ENCODE data around the gene G6PC2. TPM values are rescaled to one million over a fixed set of nuclear protein-coding genes. Genes with fewer than 3 reads are reported as not detected.

G6PC2 gene
- total RNA-seq, 6 experiments from 2014 or later = not detected

GRCh38 chr2:168935810-168936581 is 34.9 kb downstream of the G6PC2 start:
- no peaks in the 10 kb centered on the region for H3K4me1 ChIP-seq
- 68% methylated on average over 9 of the region's 14 CpGs for WGBS (ENCODE audit: insufficient coverage, low coverage, low lambda C conversion rate, missing lambda C conversion rate)
- no peaks in the 10 kb centered on the region for H3K9me3 ChIP-seq
- TF ChIP-seq CTCF (IDR thresholded peaks at IDR 0.05) = no peak
- no peak for TF ChIP-seq POLR2A (IDR thresholded peaks at IDR 0.05)
- ATAC-seq = no peak
- DNase-seq = no peak
- H3K4me3 ChIP-seq = no peak overlapping the region
- H3K27me3 ChIP-seq = no peaks in the 10 kb centered on the region
- H3K27ac ChIP-seq = no peak overlapping the region
- peaks cover 0 to 60% (median 29%) of the 10 kb centered on the region in 4 donors for H3K36me3 ChIP-seq
- intact Hi-C loops (cut with DNase I) = no loop called here

GRCh38 chr2:168939061-168939460 is 38.0 kb downstream of the G6PC2 start:
- Histone ChIP-seq H3K36me3 (peaks cover 0 to 60% (median 20%) of the 10 kb centered on the region in 4 donors), H3K4me1 (no peaks in the 10 kb centered on the region), H3K27ac (no peak overlapping the region), H3K27me3 (no peaks in the 10 kb centered on the region), H3K4me3 (no peak overlapping the region), H3K9me3 (no peaks in the 10 kb centered on the region)
- intact Hi-C loops (cut with DNase I) = no loop called here
- 100% methylated on average over 1 of the region's 1 CpG for WGBS (ENCODE audit: insufficient coverage, low coverage, low lambda C conversion rate, missing lambda C conversion rate)
- ATAC-seq (no peak), DNase-seq (no peak)
- TF ChIP-seq POLR2A (IDR thresholded peaks at IDR 0.05) = no peak
- TF ChIP-seq CTCF (IDR thresholded peaks at IDR 0.05) = no peak

GRCh38 chr2:168939918-168940317 is 38.8 kb downstream of the G6PC2 start:
- Histone ChIP-seq H3K9me3 (no peaks in the 10 kb centered on the region), H3K4me3 (no peak overlapping the region), H3K4me1 (no peaks in the 10 kb centered on the region), H3K27ac (no peak overlapping the region), H3K36me3 (peaks cover 0 to 60% (median 18%) of the 10 kb centered on the region in 4 donors), H3K27me3 (no peaks in the 10 kb centered on the region)
- intact Hi-C loops (cut with DNase I) = no loop called here
- TF ChIP-seq POLR2A (IDR thresholded peaks at IDR 0.05) (no peak), CTCF (IDR thresholded peaks at IDR 0.05) (no peak)
- ATAC-seq (no peak), DNase-seq (no peak)
- WGBS (ENCODE audit: insufficient coverage, low coverage, low lambda C conversion rate, missing lambda C conversion rate) = 80% methylated on average over 4 of the region's 4 CpGs

GRCh38 chr2:168941297-168941696 is 40.2 kb downstream of the G6PC2 start:
- H3K9me3 ChIP-seq = no peaks in the 10 kb centered on the region
- H3K27me3 ChIP-seq = no peaks in the 10 kb centered on the region
- DNase-seq = no peak
- H3K36me3 ChIP-seq = peaks cover 0 to 48% (median 11%) of the 10 kb centered on the region in 4 donors
- TF ChIP-seq CTCF (IDR thresholded peaks at IDR 0.05) (no peak), POLR2A (IDR thresholded peaks at IDR 0.05) (no peak)
- no peaks in the 10 kb centered on the region for H3K4me1 ChIP-seq
- no peak for ATAC-seq
- intact Hi-C loops (cut with DNase I) = no loop called here
- no peak overlapping the region for H3K27ac ChIP-seq
- H3K4me3 ChIP-seq = no peak overlapping the region

Measured in right lobe of liver (tissue), 6 donors.